A549 (cell line): ENCODE measurements around the gene TMEM60.

Experiments
- CBX8 ChIP-seq: fragments of 200-600 bp; sonication (generic); IDR thresholded peaks from 2 replicates; pipeline ENCODE4 v1.6.1; 2016
- EP300 ChIP-seq, 2 experiments: fragments of >200 bp; sonication (Bioruptor Twin); formaldehyde crosslinking; IDR thresholded peaks; 2 replicates in 1 of 2; 3 replicates in 1 of 2; pipeline ENCODE4 v1.6.1; 2016 to 2017
- KDM1A ChIP-seq: fragments of 200-600 bp; sonication (generic); IDR thresholded peaks from 2 replicates; pipeline ENCODE4 v1.6.1; 2016; ENCODE audit warnings: low read depth, mild to moderate bottlenecking
- POLR2A ChIP-seq: IDR thresholded peaks from 2 replicates; pipeline ENCODE4 v1.6.1; 2012; ENCODE audit warnings: mild to moderate bottlenecking, low read length
- RAD21 ChIP-seq, 2 experiments: fragments of >200 bp in 1 of 2; sonication (Bioruptor Twin) in 1 of 2; formaldehyde crosslinking in 1 of 2; IDR thresholded peaks in 1 of 2; conservative IDR thresholded peaks in 1 of 2; 2 replicates in 1 of 2; 3 replicates in 1 of 2; pipeline ENCODE4 v1.6.1; 2012 to 2018; ENCODE audit warnings: inconsistent platforms in 1 of 2
- RCOR1 ChIP-seq: fragments of 150-350 bp; IDR thresholded peaks from 2 replicates; pipeline ENCODE4 v1.6.1; 2014; ENCODE audit warnings: antibody characterized with exemption, low read length, low read depth
- RFX5 ChIP-seq: fragments of 450-650 bp; IDR thresholded peaks from 2 replicates; pipeline ENCODE4 v1.7.1; 2014; ENCODE audit warnings: antibody characterized with exemption, mild to moderate bottlenecking, moderate library complexity
- ZNF302 ChIP-seq: fragments of 250-450 bp; sonication (Bioruptor Pico); IDR thresholded peaks from 2 replicates; pipeline ENCODE4 v1.9.0; 2021; ENCODE audit warnings: inconsistent platforms, mild to moderate bottlenecking, moderate library complexity
- TF ChIP-seq, protein P1 (sequence below): fragments of >200 bp; sonication (Bioruptor Twin); formaldehyde crosslinking; IDR thresholded peaks from 3 replicates; pipeline ENCODE4 v1.5.1; 2016
- TF ChIP-seq, protein P2 (sequence below): fragments of 200-600 bp; sonication (generic); IDR thresholded peaks from 2 replicates; pipeline ENCODE4 v1.6.1; 2016; ENCODE audit warnings: antibody characterized with exemption, mild to moderate bottlenecking, moderate library complexity
- TF ChIP-seq, protein P3 (sequence below): IDR thresholded peaks from 2 replicates; pipeline ENCODE4 v1.6.1; 2012

DNA sequence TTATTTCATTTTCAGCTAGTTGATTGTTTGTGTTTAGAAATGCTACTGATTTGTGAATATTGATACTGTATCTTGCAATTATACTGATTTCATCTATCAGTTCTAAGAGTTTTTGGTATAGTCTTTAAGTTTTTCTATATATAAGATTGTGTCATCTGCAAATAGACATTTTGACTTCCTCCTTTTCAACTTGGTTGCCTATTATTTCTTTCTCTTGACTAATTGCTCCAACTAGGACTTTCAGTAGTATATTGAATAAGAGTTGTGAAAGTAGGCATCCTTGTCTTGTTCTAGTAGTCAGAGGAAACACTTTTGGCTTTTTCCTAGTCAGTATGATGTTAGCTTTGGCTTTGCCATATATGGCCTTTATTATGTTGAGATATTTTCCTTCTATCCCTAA, 20.8 kb upstream of the TMEM60 start:
- TF ChIP-seq, protein P1, sequence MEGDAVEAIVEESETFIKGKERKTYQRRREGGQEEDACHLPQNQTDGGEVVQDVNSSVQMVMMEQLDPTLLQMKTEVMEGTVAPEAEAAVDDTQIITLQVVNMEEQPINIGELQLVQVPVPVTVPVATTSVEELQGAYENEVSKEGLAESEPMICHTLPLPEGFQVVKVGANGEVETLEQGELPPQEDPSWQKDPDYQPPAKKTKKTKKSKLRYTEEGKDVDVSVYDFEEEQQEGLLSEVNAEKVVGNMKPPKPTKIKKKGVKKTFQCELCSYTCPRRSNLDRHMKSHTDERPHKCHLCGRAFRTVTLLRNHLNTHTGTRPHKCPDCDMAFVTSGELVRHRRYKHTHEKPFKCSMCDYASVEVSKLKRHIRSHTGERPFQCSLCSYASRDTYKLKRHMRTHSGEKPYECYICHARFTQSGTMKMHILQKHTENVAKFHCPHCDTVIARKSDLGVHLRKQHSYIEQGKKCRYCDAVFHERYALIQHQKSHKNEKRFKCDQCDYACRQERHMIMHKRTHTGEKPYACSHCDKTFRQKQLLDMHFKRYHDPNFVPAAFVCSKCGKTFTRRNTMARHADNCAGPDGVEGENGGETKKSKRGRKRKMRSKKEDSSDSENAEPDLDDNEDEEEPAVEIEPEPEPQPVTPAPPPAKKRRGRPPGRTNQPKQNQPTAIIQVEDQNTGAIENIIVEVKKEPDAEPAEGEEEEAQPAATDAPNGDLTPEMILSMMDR = no peak
- TF ChIP-seq, protein P2, sequence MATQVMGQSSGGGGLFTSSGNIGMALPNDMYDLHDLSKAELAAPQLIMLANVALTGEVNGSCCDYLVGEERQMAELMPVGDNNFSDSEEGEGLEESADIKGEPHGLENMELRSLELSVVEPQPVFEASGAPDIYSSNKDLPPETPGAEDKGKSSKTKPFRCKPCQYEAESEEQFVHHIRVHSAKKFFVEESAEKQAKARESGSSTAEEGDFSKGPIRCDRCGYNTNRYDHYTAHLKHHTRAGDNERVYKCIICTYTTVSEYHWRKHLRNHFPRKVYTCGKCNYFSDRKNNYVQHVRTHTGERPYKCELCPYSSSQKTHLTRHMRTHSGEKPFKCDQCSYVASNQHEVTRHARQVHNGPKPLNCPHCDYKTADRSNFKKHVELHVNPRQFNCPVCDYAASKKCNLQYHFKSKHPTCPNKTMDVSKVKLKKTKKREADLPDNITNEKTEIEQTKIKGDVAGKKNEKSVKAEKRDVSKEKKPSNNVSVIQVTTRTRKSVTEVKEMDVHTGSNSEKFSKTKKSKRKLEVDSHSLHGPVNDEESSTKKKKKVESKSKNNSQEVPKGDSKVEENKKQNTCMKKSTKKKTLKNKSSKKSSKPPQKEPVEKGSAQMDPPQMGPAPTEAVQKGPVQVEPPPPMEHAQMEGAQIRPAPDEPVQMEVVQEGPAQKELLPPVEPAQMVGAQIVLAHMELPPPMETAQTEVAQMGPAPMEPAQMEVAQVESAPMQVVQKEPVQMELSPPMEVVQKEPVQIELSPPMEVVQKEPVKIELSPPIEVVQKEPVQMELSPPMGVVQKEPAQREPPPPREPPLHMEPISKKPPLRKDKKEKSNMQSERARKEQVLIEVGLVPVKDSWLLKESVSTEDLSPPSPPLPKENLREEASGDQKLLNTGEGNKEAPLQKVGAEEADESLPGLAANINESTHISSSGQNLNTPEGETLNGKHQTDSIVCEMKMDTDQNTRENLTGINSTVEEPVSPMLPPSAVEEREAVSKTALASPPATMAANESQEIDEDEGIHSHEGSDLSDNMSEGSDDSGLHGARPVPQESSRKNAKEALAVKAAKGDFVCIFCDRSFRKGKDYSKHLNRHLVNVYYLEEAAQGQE = no peak
- TF ChIP-seq EP300 (IDR thresholded peaks at IDR 0.05) = no peak
- TF ChIP-seq POLR2A = no peak
- TF ChIP-seq ZNF302 (CRISPR knock-in tag) = no peak
- no peak for TF ChIP-seq RCOR1
- no peak for TF ChIP-seq KDM1A
- TF ChIP-seq CBX8 = no peak
- TF ChIP-seq, protein P3, sequence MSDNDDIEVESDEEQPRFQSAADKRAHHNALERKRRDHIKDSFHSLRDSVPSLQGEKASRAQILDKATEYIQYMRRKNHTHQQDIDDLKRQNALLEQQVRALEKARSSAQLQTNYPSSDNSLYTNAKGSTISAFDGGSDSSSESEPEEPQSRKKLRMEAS = no peak
- no peak for TF ChIP-seq RAD21 (conservative IDR thresholded peaks at IDR 0.05 in 1 of 2, IDR thresholded peaks at IDR 0.05 in 1 of 2)
- no peak for TF ChIP-seq RFX5
